GM12878 (cell line): ENCODE data around the gene SOX9. TPM values are rescaled to one million over a fixed set of nuclear protein-coding genes. Genes with fewer than 3 reads are reported as not detected.

Source experiments
- IRF4 ChIP-seq: IDR thresholded peaks from 2 replicates; pipeline ENCODE4 v1.6.1; 2011; ENCODE audit warnings: low read depth, low read length
- MLLT1 ChIP-seq: fragments of 450-650 bp; IDR thresholded peaks from 2 replicates; pipeline ENCODE4 v1.6.1; 2016; ENCODE audit warnings: mild to moderate bottlenecking
- NFYB ChIP-seq: IDR thresholded peaks from 2 replicates; pipeline ENCODE4 v1.6.1; 2011; ENCODE audit warnings: low read depth, mild to moderate bottlenecking, low read length, improper control_type of control experiment, moderate library complexity; ENCODE audit not compliant: insufficient read depth
- USF2 ChIP-seq: IDR thresholded peaks from 2 replicates; pipeline ENCODE4 v1.6.1; 2011; ENCODE audit warnings: low read depth, low read length, improper control_type of control experiment, borderline replicate concordance
- ZNF687 ChIP-seq: fragments of 450-650 bp; IDR thresholded peaks from 2 replicates; pipeline ENCODE4 v1.6.1; 2017; ENCODE audit warnings: mild to moderate bottlenecking, moderate library complexity
- polyA plus RNA-seq, 11 experiments: library from polyadenylated mRNA; depleted of rRNA in 4 of 11; unstranded in 6 of 11; stranded (reverse) in 5 of 11; fragments of >200 nt; fragmentation: Nextera tagmentation in 4 of 11; fragmentation: Illumina TruSeq in 1 of 11; extraction: Ambion mirVana in 4 of 11; extraction: Trizol in 1 of 11; gene quantifications; 1 replicate in 1 of 11; 2 replicates in 10 of 11; pipeline versions ENCODE4 v1.2.1 to v1.2.3, GENCODE V29; 2011 to 2016; ENCODE audit warnings: inconsistent platforms in 2 of 11, missing spikeins in 2 of 11, low read depth in 1 of 11
- total RNA-seq, 4 experiments: library from RNA; depleted of rRNA in 3 of 4; stranded (reverse); fragments of >200 nt in 3 of 4; fragmentation: Illumina TruSeq in 1 of 4; extraction: Trizol in 1 of 4; gene quantifications; 2 replicates each; pipeline versions ENCODE4 v1.2.1 to v1.2.3, GENCODE V29; 2013 to 2021

SOX9 gene
- total and polyA plus RNA-seq, 10 of the 15 experiments (the other 5 are each of a cell fraction or from before 2014, with no cell fraction given), result 1.2 to 19.0 (median 5.5) TPM

GRCh38 chr17:72151565-72152386 is 31.0 kb downstream of the SOX9 start (continued):
- TF ChIP-seq MLLT1 (no peak), IRF4 (no peak), NFYB (no peak), ZNF687 (no peak), USF2 (no peak)
- TF ChIP-seq, all 136 proteins: peak for 0
